HUES64 (cell line): ENCODE results near the gene ISYNA1.

Experiments
- H3K27ac ChIP-seq: 2 replicates; pipeline ENCODE4 v1.7.0; 2013; ENCODE audit warnings: low read depth, low read length, inconsistent platforms
- H3K27me3 ChIP-seq: 2 replicates; pipeline ENCODE4 v1.6.1; 2013; ENCODE audit warnings: mild to moderate bottlenecking, low read length; ENCODE audit not compliant: insufficient read depth
- H3K36me3 ChIP-seq: 2 replicates; pipeline ENCODE4 v1.6.1; 2013; ENCODE audit warnings: mild to moderate bottlenecking, low read length; ENCODE audit not compliant: insufficient read depth
- H3K4me1 ChIP-seq: 2 replicates; pipeline ENCODE4 v1.6.1; 2013; ENCODE audit warnings: mild to moderate bottlenecking, low read length, moderate library complexity; ENCODE audit not compliant: insufficient read depth
- H3K4me3 ChIP-seq: 2 replicates; pipeline ENCODE4 v1.5.1; 2013; ENCODE audit warnings: mild to moderate bottlenecking, low read length, moderate library complexity
- H3K9ac ChIP-seq: 2 replicates; pipeline ENCODE4 v1.6.1; 2013; ENCODE audit warnings: mild to moderate bottlenecking, low read depth, low read length
- H3K9me3 ChIP-seq: 2 replicates; pipeline ENCODE4 v1.6.1; 2013; ENCODE audit warnings: low read depth, low read length; ENCODE audit not compliant: insufficient read depth
- WGBS: fragments of 150-250, 120-280 bp; methylation state at CpG from one replicate; pipeline ENCODE4 v1.1.7; 2013; ENCODE audit warnings: missing lambda C conversion rate; 5-methylcytosine and 5-hydroxymethylcytosine counted together

The ISYNA1 gene

DNA sequence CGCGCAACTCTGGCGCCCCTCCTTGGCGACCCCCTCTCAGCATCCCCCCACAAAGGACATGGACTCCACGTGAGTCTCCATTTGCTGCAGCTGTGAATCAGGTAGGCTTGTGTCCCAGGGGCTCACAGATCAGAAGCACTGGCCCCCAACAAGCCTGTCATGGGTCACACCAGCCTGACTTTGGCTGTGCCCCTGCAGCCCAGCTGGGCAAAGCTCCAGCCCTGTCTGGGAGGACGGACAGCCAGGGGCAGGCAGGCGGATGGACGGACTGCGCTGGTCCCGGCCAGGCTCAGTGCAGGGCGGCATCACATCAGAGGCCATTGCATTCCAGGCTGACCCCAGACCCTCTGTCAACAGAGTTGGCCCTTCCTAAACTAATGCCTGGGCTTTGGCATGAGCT, 28.4 kb upstream of the ISYNA1 start:
- Histone ChIP-seq H3K27ac (no peak overlapping the region), H3K9ac (no peak overlapping the region), H3K36me3 (peaks cover 2% of the 10 kb centered on the region; the same call in 1 of the 2 replicates), H3K27me3 (no peaks in the 10 kb centered on the region), H3K4me3 (no peak overlapping the region), H3K9me3 (no peaks in the 10 kb centered on the region), H3K4me1 (peaks cover 3% of the 10 kb centered on the region; the same call in 1 of the 2 replicates)
- WGBS, result 92% methylated on average over 11 of the region's 11 CpGs

DNA sequence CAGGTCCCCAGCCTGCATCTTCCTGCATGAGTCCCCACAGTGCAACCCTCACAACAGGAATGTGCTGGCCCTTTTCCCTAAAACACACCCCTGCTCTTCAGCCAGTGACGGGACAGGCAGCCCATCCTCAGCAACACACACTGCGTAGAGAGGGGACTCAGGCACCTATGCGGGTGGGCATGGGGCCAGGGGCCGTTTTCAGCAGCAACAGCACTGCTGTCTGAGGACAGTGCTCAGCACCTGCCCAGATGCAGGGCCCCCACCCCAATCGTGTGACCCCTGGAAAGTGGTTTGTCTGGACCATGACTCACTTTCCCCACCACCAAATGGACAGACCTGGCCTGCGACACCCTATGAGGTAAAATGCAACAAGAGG, 28.0 kb upstream of the ISYNA1 start:
- no peak overlapping the region for H3K27ac ChIP-seq
- H3K9ac ChIP-seq, result no peak overlapping the region
- H3K9me3 ChIP-seq, result no peaks in the 10 kb centered on the region
- H3K4me1 ChIP-seq, result peaks cover 3% of the 10 kb centered on the region; the same call in 1 of the 2 replicates
- no peak overlapping the region for H3K4me3 ChIP-seq
- peaks cover 6% of the 10 kb centered on the region for H3K36me3 ChIP-seq
- 94% methylated on average over 6 of the region's 6 CpGs for WGBS
- no peaks in the 10 kb centered on the region for H3K27me3 ChIP-seq

DNA sequence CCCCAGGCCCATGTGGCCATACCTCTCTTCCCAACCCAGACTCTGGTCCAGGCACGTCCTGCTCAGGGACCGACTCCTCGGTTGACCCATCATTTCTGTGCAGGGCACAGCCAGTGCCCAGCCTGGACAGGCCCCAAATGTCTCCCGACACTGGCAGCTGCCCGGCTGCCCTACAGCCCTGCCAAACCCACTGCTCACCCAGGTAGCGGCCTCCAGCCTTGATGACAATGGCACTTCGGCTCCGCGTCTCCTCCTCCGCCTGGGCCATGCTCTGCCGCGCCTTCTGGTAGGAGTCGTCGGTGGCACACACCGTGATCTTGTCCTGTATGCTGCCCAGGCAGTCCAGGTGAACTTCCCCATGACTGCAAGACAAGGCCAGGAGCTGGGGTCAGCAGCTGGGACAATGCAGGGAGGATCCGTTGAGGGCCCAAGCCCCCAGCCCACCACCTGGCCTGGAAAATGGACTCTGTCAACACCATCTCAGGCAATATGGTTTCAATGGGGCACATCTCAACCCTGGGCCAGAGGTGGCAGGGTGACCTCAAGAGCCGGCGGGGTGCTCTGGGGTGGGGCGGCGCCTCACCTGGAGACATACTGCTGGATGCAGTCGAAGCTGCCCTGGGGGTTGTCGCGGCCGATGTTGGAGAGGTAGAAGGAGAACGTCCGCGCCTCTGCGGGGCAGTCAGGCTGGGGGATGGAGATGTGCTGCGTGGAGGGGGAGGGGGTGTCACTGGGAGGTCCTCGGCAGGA, 27.5 kb upstream of the ISYNA1 start:
- no peak overlapping the region for H3K27ac ChIP-seq
- H3K9me3 ChIP-seq, result no peaks in the 10 kb centered on the region
- no peak overlapping the region; the same call in 1 of the 2 replicates for H3K9ac ChIP-seq
- H3K4me3 ChIP-seq, result no peak overlapping the region
- WGBS, result 95% methylated on average over 30 of the region's 30 CpGs
- H3K36me3 ChIP-seq, result peaks cover 12% of the 10 kb centered on the region
- no peaks in the 10 kb centered on the region for H3K27me3 ChIP-seq
- peaks cover 1% of the 10 kb centered on the region; the same call in 1 of the 2 replicates for H3K4me1 ChIP-seq

DNA sequence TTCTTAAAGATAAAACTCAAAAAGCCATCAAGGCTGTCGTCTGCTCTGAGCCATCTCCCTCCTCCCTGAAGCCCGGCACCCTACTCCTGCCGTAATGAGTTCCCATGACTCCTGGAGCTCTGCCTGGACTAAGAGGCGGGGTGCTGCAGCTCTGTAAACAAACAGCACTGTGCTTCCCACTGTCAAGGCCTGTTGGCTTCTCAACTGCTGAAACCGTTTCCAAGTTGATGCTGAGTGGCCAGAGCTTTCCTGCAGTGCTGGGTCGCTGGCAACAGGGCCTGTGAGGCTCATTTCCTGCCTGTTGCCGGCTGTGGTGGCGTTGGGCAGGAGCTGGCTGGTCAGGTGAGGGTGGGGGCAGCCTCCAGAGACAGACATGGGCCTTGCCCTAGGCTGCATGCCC, 26.7 kb upstream of the ISYNA1 start:
- H3K9me3 ChIP-seq, result no peaks in the 10 kb centered on the region
- H3K27ac ChIP-seq, result no peak overlapping the region
- H3K36me3 ChIP-seq, result peaks cover 19% of the 10 kb centered on the region
- no peaks in the 10 kb centered on the region for H3K27me3 ChIP-seq
- WGBS, result 80% methylated on average over 8 of the region's 8 CpGs
- H3K4me1 ChIP-seq, result no peaks in the 10 kb centered on the region
- no peak overlapping the region for H3K4me3 ChIP-seq
- no peak overlapping the region for H3K9ac ChIP-seq

DNA sequence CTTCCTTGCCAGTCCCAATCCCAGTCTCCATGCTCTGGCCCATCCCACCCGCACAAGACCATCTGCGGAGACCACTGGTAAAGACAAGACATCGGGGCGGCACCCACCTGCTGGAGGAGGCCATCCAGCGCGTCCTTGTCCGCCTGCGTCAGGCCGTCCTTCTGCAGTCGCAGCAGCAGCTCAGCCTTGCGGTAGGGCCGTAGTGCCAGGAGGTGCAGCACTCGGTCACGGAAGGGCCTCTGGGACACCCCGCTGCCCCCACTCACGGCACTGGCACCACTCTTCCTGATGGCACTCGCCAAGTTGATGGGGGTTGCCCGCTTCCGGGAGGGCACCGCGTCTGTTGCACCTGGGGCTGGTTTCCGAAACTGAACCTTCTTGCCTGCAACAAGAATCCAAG, 23.5 kb upstream of the ISYNA1 start:
- Histone ChIP-seq H3K27ac (no peak overlapping the region), H3K27me3 (no peaks in the 10 kb centered on the region), H3K36me3 (peaks cover 22% of the 10 kb centered on the region), H3K4me1 (no peaks in the 10 kb centered on the region), H3K9me3 (no peaks in the 10 kb centered on the region), H3K9ac (no peak overlapping the region), H3K4me3 (no peak overlapping the region)
- 96% methylated on average over 22 of the region's 22 CpGs for WGBS

DNA sequence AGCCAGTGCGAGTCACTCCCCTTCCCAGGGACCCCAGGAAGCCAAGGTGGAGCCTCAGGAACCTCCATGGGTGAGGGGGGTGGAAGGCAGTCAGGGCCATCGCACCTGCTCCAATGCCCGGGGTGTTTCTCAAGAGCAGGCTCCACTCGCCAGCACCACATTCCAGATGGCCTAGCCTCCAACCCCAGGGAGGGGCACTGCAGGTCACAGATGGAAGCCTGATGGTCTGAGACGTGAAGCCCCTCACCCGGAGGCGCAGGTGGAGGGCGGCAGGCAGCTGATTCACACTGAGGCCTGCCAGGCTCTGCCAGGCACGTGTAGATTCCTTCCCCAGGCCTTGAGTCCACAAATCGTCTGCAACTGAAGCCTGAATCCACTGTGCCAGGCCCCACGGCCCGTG, 23.0 kb upstream of the ISYNA1 start:
- peaks cover 26% of the 10 kb centered on the region for H3K36me3 ChIP-seq
- H3K9ac ChIP-seq, result no peak overlapping the region
- H3K9me3 ChIP-seq, result no peaks in the 10 kb centered on the region
- H3K27ac ChIP-seq, result no peak overlapping the region
- no peaks in the 10 kb centered on the region for H3K27me3 ChIP-seq
- no peaks in the 10 kb centered on the region for H3K4me1 ChIP-seq
- WGBS, result 94% methylated on average over 12 of the region's 12 CpGs
- H3K4me3 ChIP-seq, result no peak overlapping the region

DNA sequence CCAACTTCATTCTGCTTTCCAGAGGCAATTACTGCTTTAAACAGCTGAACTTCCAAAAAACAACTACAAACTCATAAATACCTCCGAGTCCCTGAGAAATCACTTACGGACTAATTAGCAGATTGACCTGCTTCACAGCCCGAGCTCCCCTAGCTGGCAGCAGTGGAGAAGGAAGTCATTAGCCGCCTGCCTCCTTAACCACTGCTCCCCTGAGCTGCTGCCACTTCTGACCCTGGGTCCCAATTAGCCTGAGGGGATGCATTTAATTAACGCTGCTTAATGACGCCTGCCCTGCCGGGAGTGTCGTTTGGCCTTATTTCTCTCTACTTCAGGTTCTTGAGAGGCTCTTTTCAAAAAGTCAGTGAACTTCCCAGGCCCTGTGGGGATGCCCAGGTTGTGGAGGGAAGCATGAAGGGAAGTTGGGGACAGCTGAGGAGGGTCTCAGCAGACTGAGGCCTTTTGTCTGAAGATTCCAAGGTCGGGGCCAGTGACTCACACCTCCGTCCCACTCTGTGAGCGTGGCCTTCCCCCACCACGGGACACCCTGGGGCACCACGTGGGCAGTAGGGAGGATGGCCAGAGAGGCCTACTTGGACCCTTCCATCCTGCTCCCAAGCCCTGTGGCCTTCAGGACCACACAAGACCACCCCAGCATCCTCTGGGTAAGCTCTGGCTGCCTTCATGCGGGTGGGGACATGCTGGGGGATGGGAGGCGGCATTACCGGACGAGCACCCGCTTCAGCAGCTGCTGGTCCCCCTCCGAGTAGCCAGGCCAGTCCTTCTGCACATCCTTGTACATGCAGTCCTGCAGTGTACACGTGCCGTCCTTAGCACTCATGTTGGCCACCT, 19.8 kb upstream of the ISYNA1 start:
- no peak overlapping the region for H3K4me3 ChIP-seq
- no peak overlapping the region for H3K9ac ChIP-seq
- no peaks in the 10 kb centered on the region for H3K4me1 ChIP-seq
- no peak overlapping the region for H3K27ac ChIP-seq
- no peaks in the 10 kb centered on the region for H3K9me3 ChIP-seq
- peaks cover 26% of the 10 kb centered on the region for H3K36me3 ChIP-seq
- WGBS, result 81% methylated on average over 21 of the region's 21 CpGs
- H3K27me3 ChIP-seq, result no peaks in the 10 kb centered on the region

DNA sequence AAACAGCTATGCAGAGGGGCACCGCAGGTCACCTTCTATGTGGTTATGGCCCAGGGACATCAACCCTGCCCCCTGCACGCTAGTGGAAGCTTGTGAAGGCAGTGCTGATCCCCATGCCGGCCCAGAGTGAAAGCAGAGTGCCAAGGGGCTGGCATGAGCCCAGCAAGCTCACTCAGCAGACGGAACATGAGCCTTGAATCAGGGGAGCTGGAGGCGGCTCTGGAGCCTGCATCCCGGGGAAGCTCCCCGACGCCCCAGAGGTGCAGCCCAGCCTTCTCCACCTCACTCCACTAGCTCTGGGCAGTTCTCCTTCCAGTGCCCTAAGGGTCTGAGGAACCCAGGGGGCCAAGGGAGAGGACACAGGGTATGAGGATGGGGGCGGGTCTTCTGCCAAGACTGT, 19.0 kb upstream of the ISYNA1 start:
- no peak overlapping the region for H3K9ac ChIP-seq
- H3K4me3 ChIP-seq, result no peak overlapping the region
- no peaks in the 10 kb centered on the region for H3K9me3 ChIP-seq
- peaks cover 26% of the 10 kb centered on the region for H3K36me3 ChIP-seq
- H3K27me3 ChIP-seq, result no peaks in the 10 kb centered on the region
- H3K4me1 ChIP-seq, result no peaks in the 10 kb centered on the region
- H3K27ac ChIP-seq, result no peak overlapping the region
- WGBS, result 87% methylated on average over 9 of the region's 9 CpGs

DNA sequence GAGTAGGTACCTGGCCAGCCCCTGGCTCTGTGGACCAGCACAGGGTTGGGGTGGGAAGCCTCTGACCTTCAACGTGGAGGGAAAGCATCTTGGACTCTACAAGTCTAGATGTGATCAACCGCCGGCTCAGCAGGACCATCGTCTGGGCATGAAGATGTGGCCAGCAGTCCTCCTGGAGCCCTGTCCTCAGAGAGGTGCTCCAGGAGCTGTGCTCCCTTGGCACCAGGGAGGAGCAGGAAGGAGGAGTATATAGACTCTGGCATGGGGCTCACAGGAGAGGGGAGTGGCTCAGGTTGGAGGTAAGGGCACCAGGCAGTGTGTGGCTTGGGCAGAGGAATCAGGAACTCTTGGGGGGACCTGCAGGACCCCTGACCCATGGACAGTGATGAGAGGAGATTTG, 18.3 kb upstream of the ISYNA1 start:
- Histone ChIP-seq H3K27ac (no peak overlapping the region), H3K27me3 (no peaks in the 10 kb centered on the region), H3K9ac (no peak overlapping the region), H3K4me3 (no peak overlapping the region), H3K36me3 (peaks cover 23% of the 10 kb centered on the region), H3K4me1 (no peaks in the 10 kb centered on the region), H3K9me3 (no peaks in the 10 kb centered on the region)
- 92% methylated on average over 4 of the region's 4 CpGs for WGBS

DNA sequence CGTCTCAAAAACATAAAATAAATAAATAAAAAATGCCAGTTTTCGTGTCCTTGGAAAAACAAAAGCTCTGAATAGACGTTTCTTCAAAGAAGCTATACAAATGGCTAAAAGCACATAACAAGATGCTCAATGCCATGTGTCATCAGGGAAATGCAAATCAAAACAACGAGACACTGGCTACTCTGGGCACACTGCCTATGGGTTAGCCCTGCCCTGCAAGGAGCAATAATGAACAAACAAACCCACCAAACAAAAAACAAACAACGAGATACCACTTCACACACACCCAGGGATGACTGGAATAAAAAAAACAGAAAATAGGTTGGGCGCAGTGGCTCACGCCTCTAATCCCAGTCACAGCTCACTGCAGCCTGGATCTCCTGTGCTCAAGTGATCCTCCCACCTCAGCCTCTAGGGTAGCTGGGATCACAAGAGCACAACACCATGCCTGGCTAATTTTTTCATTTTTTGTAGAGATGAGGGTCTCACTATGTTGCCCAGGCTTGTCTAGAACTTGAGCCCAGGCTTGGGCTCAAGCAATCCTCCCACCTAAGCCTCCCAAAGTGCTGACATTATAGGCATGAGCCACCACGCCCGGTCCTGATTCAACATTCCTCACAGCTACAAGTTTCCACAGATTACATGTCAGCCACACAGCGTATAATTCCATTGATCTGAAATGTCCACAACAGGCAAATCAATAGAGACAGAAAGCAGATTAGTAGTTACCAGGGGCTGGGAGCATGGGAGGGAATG, 15.5 kb upstream of the ISYNA1 start:
- Histone ChIP-seq H3K9me3 (no peaks in the 10 kb centered on the region), H3K9ac (no peak overlapping the region), H3K36me3 (peaks cover 23% of the 10 kb centered on the region), H3K4me1 (no peaks in the 10 kb centered on the region), H3K27ac (no peak overlapping the region), H3K27me3 (no peaks in the 10 kb centered on the region), H3K4me3 (no peak overlapping the region)
- WGBS, result 92% methylated on average over 10 of the region's 10 CpGs

DNA sequence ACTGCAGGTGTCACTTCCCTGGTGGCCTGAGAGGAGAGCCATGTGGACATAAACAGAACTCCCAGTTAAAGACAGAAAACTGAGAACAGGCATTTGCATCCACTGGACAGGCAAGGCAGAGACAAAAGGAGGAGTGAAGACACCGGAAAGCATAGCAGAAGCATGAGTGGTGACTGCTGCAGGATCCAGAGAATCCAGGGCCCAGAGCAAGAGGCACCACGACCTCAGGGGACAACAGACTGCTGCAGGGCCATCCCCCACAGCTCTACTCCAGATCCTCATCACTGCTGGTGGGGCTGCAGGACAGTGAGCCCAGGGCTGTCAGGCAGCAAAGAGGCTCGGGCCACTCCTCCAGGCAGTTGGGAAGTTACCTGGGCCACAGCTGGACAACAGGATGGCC, 14.5 kb upstream of the ISYNA1 start:
- no peak overlapping the region for H3K4me3 ChIP-seq
- H3K27me3 ChIP-seq, result no peaks in the 10 kb centered on the region
- H3K4me1 ChIP-seq, result no peaks in the 10 kb centered on the region
- WGBS, result 79% methylated on average over 3 of the region's 3 CpGs
- peaks cover 23% of the 10 kb centered on the region for H3K36me3 ChIP-seq
- H3K9ac ChIP-seq, result no peak overlapping the region
- H3K9me3 ChIP-seq, result no peaks in the 10 kb centered on the region
- no peak overlapping the region for H3K27ac ChIP-seq
